Endothelial cell of umbilical vein (primary cell): ENCODE data around the gene ZDHHC7. TPM values are rescaled to one million over a fixed set of nuclear protein-coding genes. Genes with fewer than 3 reads are reported as not detected.
"Not testable (repeated sequence)": the region's sequence is repeated elsewhere in the genome, so short reads cannot be mapped to it uniquely, and the experiment has no call there.

Experiments
- BruUV-seq: library from RNA; stranded (reverse); fragments of 400-500 nt; replicated peaks from 2 replicates; lab custom pipeline; 2021; lab: Mats Ljungman, UMichigan
- CTCF ChIA-PET: fragments of 300-600, 350-600 bp; sonication (Branson Sonifier 250); formaldehyde crosslinking; loops from one replicate; lab custom pipeline; 2021; ENCODE audit warnings: antibody characterized with exemption, inconsistent platforms; lab: Charles Lee
- POLR2A ChIA-PET: fragments of 300-600, 350-600 bp; sonication (Branson Sonifier 250); formaldehyde crosslinking; loops from one replicate; lab custom pipeline; 2021; ENCODE audit warnings: antibody characterized with exemption, inconsistent platforms; lab: Charles Lee
- DNase-seq: peaks from one replicate; pipeline ENCODE4 v3.0.0-alpha.2; 2011; ENCODE audit warnings: low read depth, low spot score
- FAIRE-seq: peaks from 2 replicates; lab custom pipeline; 2011; peaks lifted over from hg19 to GRCh38; lab: Jason Lieb, UNC
- H2AFZ ChIP-seq: 2 replicates; pipeline ENCODE4 v1.6.0; 2012; ENCODE audit warnings: low read depth, low read length, control low read depth, inconsistent platforms
- H3K27ac ChIP-seq: 2 replicates; pipeline ENCODE4 v1.5.1; 2011; ENCODE audit warnings: low read depth, mild to moderate bottlenecking, control low read depth, low read length, moderate library complexity; ENCODE audit not compliant: insufficient read depth
- H3K27me3 ChIP-seq, 2 experiments: 2 replicates each; pipeline versions ENCODE4 v1.6.0 to v1.6.1; 2011; ENCODE audit warnings: low read length in 2 of 2, mixed read lengths in 1 of 2; ENCODE audit not compliant: control insufficient read depth in 2 of 2, insufficient read depth in 2 of 2
- H3K36me3 ChIP-seq, 2 experiments: 2 replicates in 1 of 2; 3 replicates in 1 of 2; pipeline ENCODE4 v1.5.1; 2011; ENCODE audit warnings: low read length in 2 of 2, mild to moderate bottlenecking in 1 of 2, moderate library complexity in 1 of 2; ENCODE audit not compliant: control insufficient read depth in 2 of 2, insufficient read depth in 2 of 2; ENCODE audit errors: extremely low read depth in 1 of 2
- H3K4me1 ChIP-seq: 3 replicates; pipeline ENCODE4 v1.5.1; 2011; ENCODE audit warnings: mild to moderate bottlenecking, low read length; ENCODE audit not compliant: control insufficient read depth, insufficient read depth; ENCODE audit errors: extremely low read depth
- H3K4me2 ChIP-seq: 2 replicates; pipeline ENCODE4 v1.6.1; 2011; ENCODE audit warnings: low read length, control low read depth, mixed read lengths; ENCODE audit not compliant: insufficient read depth
- H3K4me3 ChIP-seq, 3 experiments: fragments of 200-600 bp in 1 of 3; sonication (generic), shearing (Covaris generic) in 1 of 3; replicated peaks in 1 of 3; 2 replicates each; pipeline ENCODE4 v1.5.1; 2011 to 2016; ENCODE audit warnings: control low read depth in 3 of 3, low read length in 3 of 3, mild to moderate bottlenecking in 2 of 3, inconsistent platforms in 1 of 3, low read depth in 1 of 3, moderate library complexity in 1 of 3; ENCODE audit not compliant: insufficient read depth in 1 of 3
- H3K79me2 ChIP-seq: 2 replicates; pipeline ENCODE4 v1.6.0; 2012; ENCODE audit warnings: low read length, inconsistent platforms; ENCODE audit not compliant: control insufficient read depth, insufficient read depth
- H3K9ac ChIP-seq: replicated peaks from 2 replicates; pipeline ENCODE3; 2011; ENCODE audit warnings: low read length, control low read depth; ENCODE audit not compliant: insufficient read depth; ENCODE audit errors: extremely low read depth
- H3K9me1 ChIP-seq: replicated peaks from 3 replicates; pipeline ENCODE4 v1.6.0; 2011; ENCODE audit warnings: mild to moderate bottlenecking, low read length; ENCODE audit not compliant: control insufficient read depth, insufficient read depth; ENCODE audit errors: extremely low read depth
- H3K9me3 ChIP-seq: replicated peaks from 2 replicates; pipeline ENCODE4 v1.5.1; 2012; ENCODE audit warnings: low read length, inconsistent platforms; ENCODE audit not compliant: control insufficient read depth, insufficient read depth
- H4K20me1 ChIP-seq: replicated peaks from 2 replicates; pipeline ENCODE3; 2011; ENCODE audit warnings: mild to moderate bottlenecking, low read length; ENCODE audit not compliant: control insufficient read depth, insufficient read depth; ENCODE audit errors: extremely low read depth
- EZH2 ChIP-seq: IDR thresholded peaks from 2 replicates; pipeline ENCODE4 v1.6.1; 2012; ENCODE audit warnings: borderline replicate concordance, low read depth, mild to moderate bottlenecking, moderate library complexity, low read length, inconsistent platforms; ENCODE audit not compliant: severe bottlenecking
- FOS ChIP-seq: IDR thresholded peaks from 2 replicates; pipeline ENCODE4 v1.6.1; 2011; ENCODE audit warnings: mild to moderate bottlenecking, low read length, moderate library complexity, borderline replicate concordance; ENCODE audit not compliant: insufficient read depth
- GATA2 ChIP-seq: IDR thresholded peaks from 2 replicates; pipeline ENCODE4 v1.7.0; 2011; ENCODE audit warnings: low read depth, mild to moderate bottlenecking, moderate library complexity, mixed read lengths, low read length; ENCODE audit not compliant: insufficient read length, insufficient read depth
- JUN ChIP-seq: IDR thresholded peaks from 2 replicates; pipeline ENCODE4 v1.6.1; 2011; ENCODE audit warnings: borderline replicate concordance, low read depth; ENCODE audit not compliant: insufficient read length, insufficient read depth
- MYC ChIP-seq: IDR thresholded peaks from one replicate; pipeline ENCODE4 v1.6.1; 2011; ENCODE audit warnings: mild to moderate bottlenecking, low read depth, low read length
- POLR2A ChIP-seq: IDR thresholded peaks from 2 replicates; pipeline ENCODE4 v1.6.1; 2012; ENCODE audit warnings: low read depth, mild to moderate bottlenecking, control low read depth, low read length
- POLR2AphosphoS5 ChIP-seq: IDR thresholded peaks from 2 replicates; pipeline ENCODE4 v1.6.1; 2012; ENCODE audit warnings: low read depth, mild to moderate bottlenecking, control low read depth, low read length, moderate library complexity; ENCODE audit not compliant: insufficient read depth
- dilution Hi-C: fragments of 300-500 bp; cut with MboI; formaldehyde crosslinking; loops from one replicate; pipeline ENCODE4 v1.15.0; 2019; ENCODE audit warnings: low sequenced_read_pairs; ENCODE audit not compliant: extremely low pct_ligation_motif_present
- intact Hi-C: fragments of 100-400 bp; cut with micrococcal nuclease; formaldehyde crosslinking; loops from one replicate; pipeline ENCODE4 v1.10.0; 2022
- polyA plus RNA-seq, 4 experiments: library from polyadenylated mRNA; depleted of rRNA in 3 of 4; stranded (reverse) in 3 of 4; unstranded in 1 of 4; fragments of >200 nt; gene quantifications; 2 replicates each; pipeline versions ENCODE4 v1.2.1 to v1.2.3, GENCODE V29; 2011 to 2012; ENCODE audit warnings: missing spikeins in 1 of 4
- total RNA-seq: library from RNA; stranded (reverse); gene quantifications from 2 replicates; pipeline ENCODE4 v1.2.3, GENCODE V29; 2021
- TF ChIP-seq, protein P1 (sequence below): IDR thresholded peaks from 2 replicates; pipeline ENCODE4 v1.6.1; 2011; ENCODE audit not compliant: insufficient read depth, insufficient read length
- TF ChIP-seq, protein P2 (sequence below), 2 donors: IDR thresholded peaks; 1 replicate in 1 of 2; 2 replicates in 1 of 2; pipeline ENCODE4 v1.5.1; 2011; ENCODE audit warnings: low read length in 2 of 2, mild to moderate bottlenecking in 2 of 2, moderate library complexity in 2 of 2, control low read depth in 1 of 2, inconsistent platforms in 1 of 2, low read depth in 1 of 2; ENCODE audit not compliant: insufficient read depth in 1 of 2; ENCODE audit errors: extremely low read depth in 1 of 2

ZDHHC7 gene
- total and polyA plus RNA-seq, 2 donors (not counting 3 experiments of a cell fraction or from before 2014, with no cell fraction given): 44.1 to 46.2 TPM

DNA sequence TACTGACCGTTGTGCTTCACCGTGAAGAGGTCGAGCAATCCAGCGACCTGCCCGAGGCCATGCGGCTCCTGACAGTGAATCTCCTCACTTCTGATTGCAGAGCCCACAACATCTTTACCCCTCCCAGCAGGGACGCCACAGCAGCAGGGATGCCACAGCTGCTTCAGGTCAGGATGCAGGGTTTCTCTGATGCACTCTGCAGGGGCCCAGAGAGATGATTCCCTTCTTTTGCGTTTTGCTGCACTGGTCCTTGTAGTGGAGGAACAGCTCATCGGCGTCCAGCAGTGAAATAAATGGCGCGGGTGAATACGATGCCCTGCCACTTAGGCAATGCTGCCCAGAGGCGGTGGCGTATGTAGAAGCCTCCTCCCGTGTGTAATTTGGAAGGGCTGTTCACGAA, 21.8 kb upstream of the ZDHHC7 start:
- no peak for FAIRE-seq
- Histone ChIP-seq H3K9me1 (no peaks in the 10 kb centered on the region), H3K36me3 (no peaks in the 10 kb centered on the region), H3K9me3 (no peaks in the 10 kb centered on the region), H3K27ac (no peak overlapping the region), H4K20me1 (no peaks in the 10 kb centered on the region), H3K27me3 (no peaks in the 10 kb centered on the region), H2AFZ (no peak overlapping the region), H3K4me3 (no peak overlapping the region), H3K9ac (no peak overlapping the region), H3K4me2 (no peak overlapping the region), H3K4me1 (peaks cover 15% of the 10 kb centered on the region), H3K79me2 (no peaks in the 10 kb centered on the region)
- CTCF ChIA-PET: interaction anchor here (1.3 kb wide), 1 partner anchor 53 kb away, joined by 5 read pairs; no protein-coding TSS in a partner anchor
- dilution Hi-C loops (no loop called here), intact Hi-C loops (no loop called here)
- no peak for TF ChIP-seq FOS
- no peak for TF ChIP-seq GATA2
- no peak for TF ChIP-seq JUN
- TF ChIP-seq EZH2: no peak
- no peak for TF ChIP-seq POLR2A
- TF ChIP-seq, protein P1, sequence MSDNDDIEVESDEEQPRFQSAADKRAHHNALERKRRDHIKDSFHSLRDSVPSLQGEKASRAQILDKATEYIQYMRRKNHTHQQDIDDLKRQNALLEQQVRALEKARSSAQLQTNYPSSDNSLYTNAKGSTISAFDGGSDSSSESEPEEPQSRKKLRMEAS: no peak
- no peak for TF ChIP-seq POLR2AphosphoS5
- TF ChIP-seq, protein P2, sequence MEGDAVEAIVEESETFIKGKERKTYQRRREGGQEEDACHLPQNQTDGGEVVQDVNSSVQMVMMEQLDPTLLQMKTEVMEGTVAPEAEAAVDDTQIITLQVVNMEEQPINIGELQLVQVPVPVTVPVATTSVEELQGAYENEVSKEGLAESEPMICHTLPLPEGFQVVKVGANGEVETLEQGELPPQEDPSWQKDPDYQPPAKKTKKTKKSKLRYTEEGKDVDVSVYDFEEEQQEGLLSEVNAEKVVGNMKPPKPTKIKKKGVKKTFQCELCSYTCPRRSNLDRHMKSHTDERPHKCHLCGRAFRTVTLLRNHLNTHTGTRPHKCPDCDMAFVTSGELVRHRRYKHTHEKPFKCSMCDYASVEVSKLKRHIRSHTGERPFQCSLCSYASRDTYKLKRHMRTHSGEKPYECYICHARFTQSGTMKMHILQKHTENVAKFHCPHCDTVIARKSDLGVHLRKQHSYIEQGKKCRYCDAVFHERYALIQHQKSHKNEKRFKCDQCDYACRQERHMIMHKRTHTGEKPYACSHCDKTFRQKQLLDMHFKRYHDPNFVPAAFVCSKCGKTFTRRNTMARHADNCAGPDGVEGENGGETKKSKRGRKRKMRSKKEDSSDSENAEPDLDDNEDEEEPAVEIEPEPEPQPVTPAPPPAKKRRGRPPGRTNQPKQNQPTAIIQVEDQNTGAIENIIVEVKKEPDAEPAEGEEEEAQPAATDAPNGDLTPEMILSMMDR (IDR thresholded peaks at IDR 0.05; ENCODE audit: extremely low read depth in 1 of 2, insufficient read depth in 1 of 2, low read depth in 1 of 2, low read length in 2 of 2): no peak
- TF ChIP-seq MYC: no peak
- no TSS peak for BruUV-seq
- POLR2A ChIA-PET: no interaction called here
- DNase-seq: no peak

DNA sequence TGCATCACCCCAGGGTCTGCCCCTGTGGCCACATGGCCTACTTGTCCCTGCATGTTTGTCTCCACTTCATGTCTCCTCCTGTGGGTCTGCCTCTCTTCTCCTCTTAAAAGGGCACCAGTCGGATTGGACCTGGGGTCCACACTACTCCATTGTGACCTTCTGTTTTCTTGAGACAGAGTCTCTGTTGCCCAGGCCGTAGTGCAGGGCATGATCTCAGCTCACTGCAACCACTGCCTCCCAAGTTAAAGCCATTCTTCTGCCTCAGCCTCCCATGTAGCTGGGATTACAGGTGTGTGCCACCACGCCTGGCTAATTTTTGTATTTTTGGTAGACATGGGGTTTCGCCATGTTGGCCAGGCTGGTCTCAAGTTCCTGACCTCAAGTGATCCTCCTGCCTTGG, 20.9 kb upstream of the ZDHHC7 start:
- H3K9me3 ChIP-seq, H4K20me1 ChIP-seq, POLR2A ChIA-PET, H3K36me3 ChIP-seq, intact Hi-C loops, DNase-seq, H3K9ac ChIP-seq, H3K4me3 ChIP-seq, H3K27me3 ChIP-seq, dilution Hi-C loops, H3K27ac ChIP-seq, BruUV-seq, FAIRE-seq, H3K9me1 ChIP-seq, H3K4me2 ChIP-seq, H2AFZ ChIP-seq, H3K79me2 ChIP-seq: not testable (repeated sequence)
- peaks cover 18% of the 10 kb centered on the region for H3K4me1 ChIP-seq
- CTCF ChIA-PET: interaction anchor here (1.1 to 1.3 kb wide), 3 partner anchors 12 to 54 kb away, joined by 3 to 5 read pairs (median 3); no protein-coding TSS in a partner anchor
